ENCODE results near the gene ITGA11. TPM values are rescaled to one million over a fixed set of nuclear protein-coding genes. Genes with fewer than 3 reads are reported as not detected.

ITGA11 gene
- total and polyA plus RNA-seq, 2 of the 13 experiments (the other 11 are each of a cell fraction or from before 2014, with no cell fraction given) = not detected

GRCh38 chr15:68256675-68257450 lies 175.1 kb downstream of the ITGA11 start (continued):
- TF ChIP-seq FOXA3 (CRISPR knock-in tag; IDR thresholded peaks at IDR 0.05) (peak; percentile 52), ZNF607 (CRISPR knock-in tag; IDR thresholded peaks at IDR 0.05; ENCODE audit: borderline replicate concordance) (peak; percentile 47; the same call in 1 of the 2 replicates), ZBTB38 (CRISPR knock-in tag; IDR thresholded peaks at IDR 0.05) (peak; percentile 49; the same call in 1 of the 2 replicates), CEBPB (IDR thresholded peaks at IDR 0.05; ENCODE audit: borderline replicate concordance, low read depth, low read length) (peak; percentile 92), ZNF766 (CRISPR knock-in tag; IDR thresholded peaks at IDR 0.05; ENCODE audit: borderline replicate concordance) (0 out of 2 replicates have a peak, but pooled peaks have one; percentile 35), NR2C2 (CRISPR knock-in tag; IDR thresholded peaks at IDR 0.05; ENCODE audit: borderline replicate concordance) (0 out of 2 replicates have a peak, but pooled peaks have one; percentile 18), BCL6 (CRISPR knock-in tag; IDR thresholded peaks at IDR 0.05) (peak; percentile 40; the same call in 1 of the 2 replicates), ARNT2 (CRISPR knock-in tag; IDR thresholded peaks at IDR 0.05; ENCODE audit: low read depth) (0 out of 2 replicates have a peak, but pooled peaks have one; percentile 51), HMGXB4 (CRISPR knock-in tag; IDR thresholded peaks at IDR 0.05; ENCODE audit: borderline replicate concordance in 1 of 2, low read depth in 1 of 2) (peak in 1 of 2 experiments; percentile 37; a peak in 2 of 4 replicates), ARNTL (CRISPR knock-in tag; IDR thresholded peaks at IDR 0.05) (0 out of 2 replicates have a peak, but pooled peaks have one; percentile 36), ZNF501 (CRISPR knock-in tag; IDR thresholded peaks at IDR 0.05) (peak; percentile 17; the same call in 1 of the 2 replicates), DDIT3 (CRISPR knock-in tag; IDR thresholded peaks at IDR 0.05) (no peak), RORA (CRISPR knock-in tag; IDR thresholded peaks at IDR 0.05) (no peak), ZMYM4 (CRISPR knock-in tag; IDR thresholded peaks at IDR 0.05) (no peak), NR0B2 (CRISPR knock-in tag; IDR thresholded peaks at IDR 0.05) (no peak), ZNF891 (CRISPR knock-in tag; IDR thresholded peaks at IDR 0.05) (0 out of 2 replicates have a peak, but pooled peaks have one; percentile 26), HNRNPLL (IDR thresholded peaks at IDR 0.05; ENCODE audit: low read depth, low read length, poor library complexity, severe bottlenecking) (peak; percentile 83), ATF7-NPFF (CRISPR knock-in tag; IDR thresholded peaks at IDR 0.05; ENCODE audit: low read depth) (peak; percentile 59; the same call in 1 of the 2 replicates), ZNF800 (CRISPR knock-in tag; IDR thresholded peaks at IDR 0.05) (peak; percentile 82), ZBTB1 (CRISPR knock-in tag; IDR thresholded peaks at IDR 0.05; ENCODE audit: borderline replicate concordance) (no peak), ZNF160 (CRISPR knock-in tag; IDR thresholded peaks at IDR 0.05) (0 out of 2 replicates have a peak, but pooled peaks have one; percentile 48), MAX (IDR thresholded peaks at IDR 0.05) (peak; percentile 87), NR3C1 (CRISPR knock-in tag; IDR thresholded peaks at IDR 0.05) (no peak)
